Globus pallidus (tissue), 1 donor: ENCODE results near the gene XRCC2.

Experiments used
- DNase-seq: peaks from one replicate; pipeline ENCODE4 v3.0.0-alpha.2; 2015; ENCODE audit warnings: low spot score

The XRCC2 gene

DNA sequence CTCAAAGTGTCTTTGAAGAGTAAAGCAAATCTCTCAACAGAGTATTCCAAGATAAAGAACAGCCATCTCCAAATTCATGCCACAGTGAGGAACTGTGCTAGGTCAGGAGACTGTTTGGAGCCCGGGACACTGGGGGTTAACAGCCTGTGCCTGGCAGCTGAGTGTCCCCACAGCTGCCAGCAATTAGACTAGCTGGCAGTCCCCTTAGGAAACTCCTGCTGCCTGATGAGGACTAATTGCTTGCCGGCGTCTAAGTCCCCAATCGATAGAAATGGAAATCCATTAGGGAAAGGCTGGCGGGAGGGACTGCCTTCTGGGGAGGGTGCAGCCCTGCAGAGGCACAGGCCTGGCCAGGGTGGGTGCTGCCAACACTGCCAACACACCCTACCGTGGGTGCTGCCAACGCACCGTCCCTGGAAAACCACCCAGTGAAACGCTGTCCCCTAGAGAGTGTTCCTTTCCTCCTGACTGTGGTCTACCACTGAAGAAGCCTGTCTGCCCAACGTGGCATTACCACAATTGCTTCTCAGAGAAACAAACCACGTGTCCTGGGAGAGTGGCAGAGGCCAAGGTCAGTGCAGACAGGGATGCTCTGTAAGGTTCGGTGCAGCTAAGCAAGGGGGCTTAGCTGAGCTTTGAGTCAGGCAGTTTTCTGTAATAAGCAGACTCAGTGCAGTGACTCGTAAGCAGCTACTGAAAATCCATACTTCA is 60.8 kb downstream of the XRCC2 start:
- peak; percentile 48 for DNase-seq

DNA sequence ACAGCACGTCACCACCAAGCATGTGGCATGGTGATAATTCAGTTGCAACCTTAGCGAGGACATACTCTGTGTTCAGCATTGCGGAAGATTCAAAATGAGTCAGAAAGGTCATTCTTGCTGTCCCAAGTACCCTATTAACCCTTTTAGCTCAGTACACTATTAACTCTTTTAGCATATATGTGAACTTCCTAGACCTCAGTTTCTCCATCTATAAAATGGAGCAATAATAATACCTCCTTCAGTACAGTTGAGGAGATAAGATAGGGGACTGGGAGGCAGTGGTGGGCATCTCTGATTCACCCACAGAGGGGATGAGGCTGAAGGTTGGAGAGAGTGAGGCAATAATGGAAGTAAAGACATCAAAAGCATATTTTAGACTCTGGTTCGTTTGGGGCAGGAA is 67.3 kb downstream of the XRCC2 start:
- DNase-seq, result no peak

DNA sequence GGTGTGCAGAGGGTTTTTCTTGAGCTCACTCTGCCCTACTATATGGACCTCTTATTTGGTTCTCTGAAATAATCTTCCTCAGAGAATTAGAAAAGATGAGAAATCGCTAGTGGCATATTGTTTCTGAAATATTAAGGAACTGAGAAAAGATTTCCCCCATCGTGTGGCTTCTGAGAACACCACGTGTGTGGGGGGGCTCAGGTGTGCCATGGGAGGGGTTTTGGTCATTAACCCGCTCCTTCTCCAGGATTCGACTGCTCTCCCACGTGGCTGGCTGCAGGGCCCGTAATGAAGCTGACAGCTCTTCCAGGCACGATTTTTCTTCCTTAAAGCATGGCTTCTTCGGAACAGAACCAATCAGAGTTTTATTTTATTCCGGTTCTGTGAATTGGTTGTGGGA is 67.7 kb downstream of the XRCC2 start:
- DNase-seq, result no peak

DNA sequence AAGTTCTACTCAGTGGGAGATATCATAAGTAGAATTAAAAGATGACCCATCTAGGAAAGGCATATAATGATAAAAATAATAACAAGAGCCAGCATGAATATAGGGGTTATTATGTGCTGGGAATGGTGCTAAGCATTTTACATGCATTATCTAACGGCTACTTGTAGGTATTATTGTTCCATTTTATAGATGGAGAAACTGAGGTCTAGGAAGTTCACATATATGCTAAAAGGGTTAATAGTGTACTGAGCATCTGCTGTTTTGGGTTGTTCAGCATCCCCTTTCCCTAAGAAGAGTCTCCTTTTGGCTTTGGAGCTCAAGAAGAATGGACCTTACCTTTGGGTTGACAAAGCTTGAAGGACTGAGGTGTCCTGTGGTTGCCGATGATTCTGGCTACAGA is 68.9 kb downstream of the XRCC2 start:
- DNase-seq, result no peak

DNA sequence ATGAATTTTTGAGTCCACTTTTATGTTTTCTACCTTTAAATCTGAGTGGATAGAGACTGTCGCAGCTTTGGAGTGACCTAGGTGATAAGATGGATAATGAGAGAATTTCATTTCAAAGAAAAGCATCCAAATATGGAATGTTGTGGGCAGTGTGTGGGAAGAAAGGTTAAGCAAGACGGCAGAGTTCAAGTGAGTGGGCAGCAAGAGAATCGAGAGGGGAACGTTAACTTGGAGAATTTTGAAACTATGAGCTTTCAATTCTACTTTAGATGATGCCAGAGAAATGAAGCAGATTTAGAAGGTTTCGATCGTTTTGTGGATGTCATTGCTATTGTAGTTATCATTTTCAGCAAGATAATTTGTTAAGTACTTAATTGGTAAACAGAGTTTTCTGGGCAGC is 73.0 kb downstream of the XRCC2 start:
- DNase-seq, result no peak

DNA sequence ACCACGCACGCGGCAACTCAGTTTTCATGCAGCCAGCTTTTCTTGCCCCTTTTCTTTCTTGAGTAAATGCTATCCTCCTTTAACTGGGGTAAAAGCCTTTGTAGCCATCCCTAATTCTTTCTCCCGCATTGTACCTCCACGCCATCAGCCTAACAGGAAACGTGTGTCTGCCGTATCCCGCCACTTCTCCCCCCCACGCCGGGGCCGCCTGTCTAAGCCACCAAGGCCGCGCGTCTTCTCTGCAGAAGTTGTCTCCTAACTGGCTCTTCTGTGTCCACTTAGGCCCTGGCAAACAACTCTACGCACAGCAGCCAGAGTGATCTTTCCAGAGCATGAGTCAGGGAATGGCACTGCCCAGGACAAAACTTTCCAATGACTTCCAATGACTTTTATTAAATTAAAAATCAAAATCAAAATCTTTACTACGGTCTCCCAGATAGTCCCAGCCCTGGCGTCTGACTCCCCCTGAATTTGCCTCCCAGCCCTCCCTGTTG is 74.6 kb downstream of the XRCC2 start:
- no peak for DNase-seq

DNA sequence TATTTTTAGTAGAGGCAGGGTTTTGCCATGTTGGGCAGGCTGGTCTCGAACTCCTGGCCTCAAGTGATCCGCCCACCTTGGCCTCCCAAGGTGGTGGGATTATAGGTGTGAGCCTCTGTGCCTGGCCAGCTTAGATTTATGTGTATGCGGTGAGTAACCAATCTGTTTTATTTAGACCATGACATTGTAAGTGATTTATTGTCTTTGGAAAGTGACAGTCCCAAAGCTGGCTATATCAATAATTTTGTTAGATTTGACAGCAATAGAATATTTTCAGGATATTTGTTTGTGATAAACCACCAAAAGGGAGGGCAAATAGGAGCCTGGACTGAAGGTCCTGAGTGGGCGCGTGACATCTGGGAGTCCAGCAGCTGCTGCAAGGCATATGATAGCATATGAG is 75.7 kb downstream of the XRCC2 start:
- no peak for DNase-seq

DNA sequence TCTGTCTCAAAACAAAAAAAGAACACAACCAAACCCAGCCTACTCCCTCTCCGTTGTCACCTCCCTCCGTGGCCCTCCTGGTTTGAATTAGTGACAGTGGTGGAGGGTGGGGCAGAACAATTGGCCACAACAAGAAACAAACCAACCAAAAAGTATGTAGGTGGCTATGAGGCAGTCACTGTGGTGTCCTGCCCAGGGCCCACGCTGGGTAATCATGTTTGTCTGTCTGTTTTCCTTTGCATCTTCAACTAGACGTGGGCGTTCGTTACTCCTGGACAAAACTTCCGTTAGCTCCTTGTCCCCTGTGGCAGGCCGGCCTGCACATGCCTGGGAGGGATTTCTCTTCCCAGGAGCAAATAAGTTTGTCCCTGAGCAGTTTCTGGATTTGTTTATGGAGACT is 78.4 kb downstream of the XRCC2 start:
- no peak for DNase-seq

DNA sequence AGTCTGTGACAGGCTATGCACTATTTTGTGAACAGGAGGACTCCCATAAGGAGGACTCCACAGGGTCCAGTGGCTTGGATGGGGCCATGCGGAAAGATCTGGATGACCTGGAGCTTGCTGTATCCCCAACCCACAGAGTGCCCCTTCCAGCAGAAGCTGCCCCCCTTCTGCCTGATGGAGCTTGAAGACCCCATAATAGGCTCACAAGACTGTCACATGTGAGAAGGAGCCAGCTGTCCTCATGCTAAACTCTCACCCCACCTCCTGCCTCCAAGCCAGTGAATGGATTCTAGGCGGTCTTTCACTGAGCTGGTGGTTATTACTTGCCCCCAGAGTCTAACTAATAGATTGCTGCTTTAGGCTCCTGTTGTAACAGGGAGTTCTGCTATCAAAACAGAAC is 79.1 kb downstream of the XRCC2 start:
- DNase-seq, result no peak
